ENCODE data around the gene CAVIN1.

DNA sequence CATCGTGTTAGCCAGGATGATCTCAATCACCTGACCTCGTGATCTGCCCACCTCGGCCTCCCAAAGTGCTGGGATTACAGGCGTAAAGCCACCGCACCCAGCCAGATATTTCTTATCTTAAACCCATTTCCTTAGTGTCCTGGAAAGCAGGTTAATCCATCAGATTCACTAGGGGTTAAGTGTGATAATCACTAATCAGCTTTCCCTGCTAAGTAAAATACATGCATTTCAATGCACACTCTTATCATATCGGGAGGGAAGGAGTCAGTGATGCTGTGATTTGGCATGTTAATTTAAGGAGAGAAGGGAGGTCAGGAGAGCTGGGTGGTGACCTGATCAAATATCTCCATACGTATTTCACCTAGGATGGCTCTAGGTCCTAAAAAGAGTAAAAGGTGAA, 63.9 kb downstream of the CAVIN1 start:
- TF ChIP-seq CTCF (IDR thresholded peaks at IDR 0.05) (no peak), EZH2 (IDR thresholded peaks at IDR 0.05) (no peak), EZH2phosphoT487 (IDR thresholded peaks at IDR 0.05) (no peak)

Measured in neural progenitor cell (in vitro differentiated cells).